HG03066 (cell line): ENCODE results near the gene PGLYRP2.

Experiments used
- ATAC-seq: cut with Tn5 transposase; IDR thresholded peaks from one replicate; pipeline ENCODE4 v1.9.1; 2021; ENCODE audit warnings: low read depth; ENCODE audit not compliant: unreplicated experiment

Gene PGLYRP2

GRCh38 chr19:15457701-15458484 lies 21.4 kb downstream of the PGLYRP2 start:
- no peak for ATAC-seq

GRCh38 chr19:15456871-15457700 lies 22.2 kb downstream of the PGLYRP2 start:
- ATAC-seq: no peak

GRCh38 chr19:15456441-15456840 lies 22.9 kb downstream of the PGLYRP2 start:
- no peak for ATAC-seq

- no peak for ATAC-seq
These were observed 23.3 kb downstream of the PGLYRP2 start for GRCh38 chr19:15455996-15456395.

- no peak for ATAC-seq
These were observed 25.1 kb downstream of the PGLYRP2 start for GRCh38 chr19:15453906-15454860.

GRCh38 chr19:15453091-15453578 lies 26.2 kb downstream of the PGLYRP2 start:
- ATAC-seq: no peak

GRCh38 chr19:15452111-15453047 lies 26.9 kb downstream of the PGLYRP2 start:
- no peak for ATAC-seq

- no peak for ATAC-seq
These were observed 28.8 kb downstream of the PGLYRP2 start for GRCh38 chr19:15450528-15450890.

GRCh38 chr19:15449620-15450527 lies 29.4 kb downstream of the PGLYRP2 start, which contains the start of gene WIZ:
Gene WIZ (minus strand): TSS chr19:15449956. CDS start chr19:15448307, 1,649 bp downstream.
- no peak for ATAC-seq

GRCh38 chr19:15448778-15449619 lies 30.3 kb downstream of the PGLYRP2 start:
- ATAC-seq: no peak

GRCh38 chr19:15448044-15448777 lies 31.1 kb downstream of the PGLYRP2 start:
- ATAC-seq: no peak

GRCh38 chr19:15447057-15447456 lies 32.2 kb downstream of the PGLYRP2 start:
- ATAC-seq: no peak

GRCh38 chr19:15445807-15446376 lies 33.4 kb downstream of the PGLYRP2 start:
- ATAC-seq: no peak

GRCh38 chr19:15445227-15445605 lies 34.1 kb downstream of the PGLYRP2 start:
- ATAC-seq: no peak

GRCh38 chr19:15444505-15445226 lies 34.6 kb downstream of the PGLYRP2 start:
- no peak for ATAC-seq

GRCh38 chr19:15443838-15444237 lies 35.5 kb downstream of the PGLYRP2 start:
- ATAC-seq: no peak
